H7 (cell line): ENCODE data around the gene MAML2. TPM values are rescaled to one million over a fixed set of nuclear protein-coding genes. Genes with fewer than 3 reads are reported as not detected.

Experiments
- DNase-seq: peaks from one replicate; pipeline ENCODE4 v3.0.0; 2012
- H3K27me3 ChIP-seq: 2 replicates; pipeline ENCODE4 v1.6.0; 2011; ENCODE audit warnings: mild to moderate bottlenecking, low read length; ENCODE audit not compliant: control insufficient read depth, insufficient read depth
- H3K36me3 ChIP-seq: replicated peaks from 2 replicates; pipeline ENCODE4 v1.5.1; 2011; ENCODE audit warnings: low read length; ENCODE audit not compliant: control insufficient read depth, insufficient read depth
- H3K4me3 ChIP-seq: 2 replicates; pipeline ENCODE4 v1.5.1; 2011; ENCODE audit warnings: low read depth, mild to moderate bottlenecking, control low read depth, low read length, moderate library complexity; ENCODE audit not compliant: insufficient read depth
- total RNA-seq: library from RNA; depleted of rRNA; stranded (reverse); fragments of >200 nt; shearing (Covaris generic); gene quantifications from 2 replicates; pipeline ENCODE4 v1.2.3, GENCODE V29; 2014

MAML2 gene
- total RNA-seq, 1 experiment from 2014 or later: 3.6 TPM

- no peak overlapping the region for H3K4me3 ChIP-seq
- no peak for DNase-seq
- no peaks in the 10 kb centered on the region for H3K36me3 ChIP-seq
- no peaks in the 10 kb centered on the region for H3K27me3 ChIP-seq
These were observed 270.4 kb downstream of the MAML2 start for GRCh38 chr11:96072592-96072991.

- DNase-seq: no peak
- no peaks in the 10 kb centered on the region for H3K36me3 ChIP-seq
- no peaks in the 10 kb centered on the region for H3K27me3 ChIP-seq
- H3K4me3 ChIP-seq: no peak overlapping the region
These were observed 272.5 kb downstream of the MAML2 start for GRCh38 chr11:96070453-96070852.

- H3K4me3 ChIP-seq: no peak overlapping the region
- H3K27me3 ChIP-seq: no peaks in the 10 kb centered on the region
- H3K36me3 ChIP-seq: no peaks in the 10 kb centered on the region
These were observed 275.8 kb downstream of the MAML2 start for GRCh38 chr11:96067160-96067559.

GRCh38 chr11:96065379-96065778 is 277.6 kb downstream of the MAML2 start:
- H3K4me3 ChIP-seq: no peak overlapping the region
- no peaks in the 10 kb centered on the region for H3K36me3 ChIP-seq
- no peaks in the 10 kb centered on the region for H3K27me3 ChIP-seq
- DNase-seq: no peak

More at GRCh38 chr11:96067160-96067559, 275.8 kb downstream of the MAML2 start:
- no peak for DNase-seq

GRCh38 chr11:96063886-96064285 is 279.1 kb downstream of the MAML2 start:
- no peak for DNase-seq
- Histone ChIP-seq H3K4me3 (no peak overlapping the region), H3K36me3 (no peaks in the 10 kb centered on the region), H3K27me3 (no peaks in the 10 kb centered on the region)

- DNase-seq: no peak
- no peaks in the 10 kb centered on the region for H3K27me3 ChIP-seq
- no peak overlapping the region for H3K4me3 ChIP-seq
- no peaks in the 10 kb centered on the region for H3K36me3 ChIP-seq
These were observed 279.9 kb downstream of the MAML2 start for GRCh38 chr11:96063053-96063452.

- Histone ChIP-seq H3K27me3 (no peaks in the 10 kb centered on the region), H3K4me3 (no peak overlapping the region), H3K36me3 (no peaks in the 10 kb centered on the region)
- DNase-seq: no peak
These were observed 280.9 kb downstream of the MAML2 start for GRCh38 chr11:96062134-96062533.

GRCh38 chr11:96061730-96062129 is 281.3 kb downstream of the MAML2 start:
- no peak for DNase-seq
- Histone ChIP-seq H3K36me3 (no peaks in the 10 kb centered on the region), H3K27me3 (no peaks in the 10 kb centered on the region), H3K4me3 (no peak overlapping the region)

GRCh38 chr11:96061069-96061468 is 281.9 kb downstream of the MAML2 start:
- H3K27me3 ChIP-seq: no peaks in the 10 kb centered on the region
- no peaks in the 10 kb centered on the region for H3K36me3 ChIP-seq
- H3K4me3 ChIP-seq: no peak overlapping the region
- DNase-seq: no peak

- Histone ChIP-seq H3K36me3 (no peaks in the 10 kb centered on the region), H3K4me3 (no peak overlapping the region), H3K27me3 (no peaks in the 10 kb centered on the region)
- DNase-seq: no peak
These were observed 285.5 kb downstream of the MAML2 start for GRCh38 chr11:96057502-96057901.

- DNase-seq: no peak
- Histone ChIP-seq H3K4me3 (no peak overlapping the region), H3K36me3 (no peaks in the 10 kb centered on the region), H3K27me3 (no peaks in the 10 kb centered on the region)
These were observed 286.4 kb downstream of the MAML2 start for GRCh38 chr11:96056576-96056975.

GRCh38 chr11:96055706-96056387 is 287.1 kb downstream of the MAML2 start:
- Histone ChIP-seq H3K4me3 (no peak overlapping the region), H3K36me3 (no peaks in the 10 kb centered on the region), H3K27me3 (no peaks in the 10 kb centered on the region)
- no peak for DNase-seq

GRCh38 chr11:96054870-96055705 is 287.9 kb downstream of the MAML2 start:
- Histone ChIP-seq H3K27me3 (no peaks in the 10 kb centered on the region), H3K36me3 (no peaks in the 10 kb centered on the region), H3K4me3 (no peak overlapping the region)
- DNase-seq: peak; percentile 23

- H3K36me3 ChIP-seq: no peaks in the 10 kb centered on the region
- DNase-seq: no peak
- H3K27me3 ChIP-seq: no peaks in the 10 kb centered on the region
- H3K4me3 ChIP-seq: no peak overlapping the region
These were observed 289.9 kb downstream of the MAML2 start for GRCh38 chr11:96052921-96053651.

GRCh38 chr11:96051820-96052219 is 291.2 kb downstream of the MAML2 start:
- no peak for DNase-seq
- H3K27me3 ChIP-seq: no peaks in the 10 kb centered on the region
- no peaks in the 10 kb centered on the region for H3K36me3 ChIP-seq
- no peak overlapping the region for H3K4me3 ChIP-seq
